Measurements from ENCODE around the gene ANKRD55. TPM values are rescaled to one million over a fixed set of nuclear protein-coding genes. Genes with fewer than 3 reads are reported as not detected.
"Not testable (repeated sequence)": the region's sequence is repeated elsewhere in the genome, so short reads cannot be mapped to it uniquely, and the experiment has no call there.

Gene ANKRD55
- total and polyA plus RNA-seq, 8 donors = 0.20 to 0.97 (median 0.67) TPM

- TF ChIP-seq, protein P1, sequence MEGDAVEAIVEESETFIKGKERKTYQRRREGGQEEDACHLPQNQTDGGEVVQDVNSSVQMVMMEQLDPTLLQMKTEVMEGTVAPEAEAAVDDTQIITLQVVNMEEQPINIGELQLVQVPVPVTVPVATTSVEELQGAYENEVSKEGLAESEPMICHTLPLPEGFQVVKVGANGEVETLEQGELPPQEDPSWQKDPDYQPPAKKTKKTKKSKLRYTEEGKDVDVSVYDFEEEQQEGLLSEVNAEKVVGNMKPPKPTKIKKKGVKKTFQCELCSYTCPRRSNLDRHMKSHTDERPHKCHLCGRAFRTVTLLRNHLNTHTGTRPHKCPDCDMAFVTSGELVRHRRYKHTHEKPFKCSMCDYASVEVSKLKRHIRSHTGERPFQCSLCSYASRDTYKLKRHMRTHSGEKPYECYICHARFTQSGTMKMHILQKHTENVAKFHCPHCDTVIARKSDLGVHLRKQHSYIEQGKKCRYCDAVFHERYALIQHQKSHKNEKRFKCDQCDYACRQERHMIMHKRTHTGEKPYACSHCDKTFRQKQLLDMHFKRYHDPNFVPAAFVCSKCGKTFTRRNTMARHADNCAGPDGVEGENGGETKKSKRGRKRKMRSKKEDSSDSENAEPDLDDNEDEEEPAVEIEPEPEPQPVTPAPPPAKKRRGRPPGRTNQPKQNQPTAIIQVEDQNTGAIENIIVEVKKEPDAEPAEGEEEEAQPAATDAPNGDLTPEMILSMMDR (IDR thresholded peaks at IDR 0.05) = no peak
- no peak overlapping the region for H3K4me3 ChIP-seq
- no peaks in the 10 kb centered on the region for H3K36me3 ChIP-seq
- no peaks in the 10 kb centered on the region for H3K27me3 ChIP-seq
- no peak overlapping the region for H3K27ac ChIP-seq
- H3K4me1 ChIP-seq = peaks cover 4 to 14% of the 10 kb centered on the region in 2 donors
- ATAC-seq (no peak), DNase-seq (no peak)
- intact Hi-C loops (cut with DNase I) = loop anchor here in 1 of 2 donors (5.0 kb wide), 1 partner anchor 567 kb away; no protein-coding TSS in a partner anchor
- no peaks in the 10 kb centered on the region for H3K9me3 ChIP-seq
These were observed 36.9 kb upstream of the ANKRD55 start for GRCh38 chr5:56270058-56270457.

- ATAC-seq (peak; percentile 71), DNase-seq (no peak)
- H3K9me3 ChIP-seq = no peaks in the 10 kb centered on the region
- H3K36me3 ChIP-seq = no peaks in the 10 kb centered on the region
- TF ChIP-seq, protein P1 (IDR thresholded peaks at IDR 0.05) = peak; percentile 34 to 35
- intact Hi-C loops (cut with DNase I) = no loop called here
- no peak overlapping the region for H3K4me3 ChIP-seq
- no peak overlapping the region for H3K27ac ChIP-seq
- peaks cover 4 to 14% of the 10 kb centered on the region in 2 donors for H3K4me1 ChIP-seq
- H3K27me3 ChIP-seq = no peaks in the 10 kb centered on the region
These were observed 36.2 kb upstream of the ANKRD55 start for GRCh38 chr5:56269216-56269927.

DNA sequence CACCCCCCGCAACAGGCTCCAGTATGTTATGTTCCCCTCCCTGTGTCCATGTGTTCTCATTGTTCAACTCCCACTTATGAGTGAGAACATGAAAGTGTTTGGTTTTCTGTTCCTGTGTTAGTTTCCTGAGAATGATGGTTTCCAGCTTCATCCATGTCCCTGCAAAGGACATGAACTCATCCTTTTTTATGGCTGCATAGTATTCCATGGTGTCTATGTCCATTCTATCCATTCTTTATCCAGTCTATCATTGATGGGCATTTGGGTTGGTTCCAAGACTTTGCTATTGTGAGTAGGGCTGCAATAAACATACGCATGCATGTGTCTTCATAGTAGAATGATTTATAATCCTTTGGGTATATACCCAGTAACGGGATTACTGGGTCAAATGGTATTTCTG lies 35.6 kb upstream of the ANKRD55 start:
- peaks cover 4 to 14% of the 10 kb centered on the region in 2 donors for H3K4me1 ChIP-seq
- intact Hi-C loops (cut with DNase I); DNase-seq; H3K27me3 ChIP-seq; ATAC-seq; H3K9me3 ChIP-seq; H3K36me3 ChIP-seq; H3K4me3 ChIP-seq; H3K27ac ChIP-seq: not testable (repeated sequence)

GRCh38 chr5:56267856-56268255 lies 34.7 kb upstream of the ANKRD55 start:
- TF ChIP-seq, protein P1 (IDR thresholded peaks at IDR 0.05) = no peak
- Histone ChIP-seq H3K36me3 (no peaks in the 10 kb centered on the region), H3K27me3 (no peaks in the 10 kb centered on the region), H3K27ac (no peak overlapping the region), H3K4me1 (peaks cover 4 to 14% of the 10 kb centered on the region in 2 donors), H3K4me3 (no peak overlapping the region), H3K9me3 (no peaks in the 10 kb centered on the region)
- ATAC-seq (no peak), DNase-seq (no peak)
- intact Hi-C loops (cut with DNase I) = no loop called here

GRCh38 chr5:56264417-56265025 lies 31.4 kb upstream of the ANKRD55 start:
- H3K27me3 ChIP-seq = no peaks in the 10 kb centered on the region
- no peaks in the 10 kb centered on the region for H3K4me1 ChIP-seq
- no peaks in the 10 kb centered on the region for H3K36me3 ChIP-seq
- intact Hi-C loops (cut with DNase I) = no loop called here
- H3K9me3 ChIP-seq = no peaks in the 10 kb centered on the region
- DNase-seq (no peak), ATAC-seq (peak; percentile 87)
- no peak overlapping the region for H3K4me3 ChIP-seq
- TF ChIP-seq, protein P1 (IDR thresholded peaks at IDR 0.05) = peak; percentile 43 to 45
- H3K27ac ChIP-seq = no peak overlapping the region
